NCI-H748 (cell line): Measurements from ENCODE around the gene REPS2.

Source experiments
- DNase-seq: peaks from one replicate; lab custom pipeline; 2025; ENCODE audit not compliant: unreplicated experiment; lab: John Stamatoyannopoulos, UW

The REPS2 gene

DNA sequence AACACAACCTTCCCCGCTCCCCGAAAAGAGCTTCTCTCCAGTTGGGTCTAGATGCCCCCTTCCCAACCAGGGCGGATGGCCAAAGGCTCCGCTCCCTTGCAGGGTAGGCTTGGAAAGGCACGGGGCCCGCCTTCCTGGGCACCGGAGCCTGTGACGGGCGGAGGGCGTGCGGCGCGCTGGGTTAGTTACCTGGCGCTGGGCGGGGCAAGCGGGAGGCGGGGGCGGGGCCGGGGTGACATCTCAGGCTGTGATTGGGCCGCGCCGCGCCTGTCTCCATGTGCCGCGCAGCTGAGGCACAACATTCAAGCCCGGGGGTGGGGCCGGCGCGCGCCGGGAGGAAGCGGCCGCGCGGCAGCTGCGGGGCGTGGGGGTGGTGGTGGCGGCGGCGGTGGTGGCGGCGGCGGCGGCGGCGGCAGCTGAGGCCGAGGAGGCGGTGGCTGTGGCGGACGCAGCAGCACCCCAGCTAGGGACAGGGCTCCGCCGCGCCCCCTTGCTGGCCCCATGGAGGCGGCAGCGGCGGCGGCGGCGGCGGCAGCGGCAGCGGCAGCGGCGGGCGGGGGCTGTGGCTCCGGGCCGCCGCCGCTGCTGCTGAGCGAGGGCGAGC, at the start of gene REPS2:
Gene REPS2 (plus strand): TSS at position 298 of the 604 bp plus-strand sequence. CDS start 204 bp downstream, at position 502.
- peak; percentile 93 for DNase-seq

GRCh38 chrX:16897445-16897844, 49.0 kb upstream of the REPS2 start:
- DNase-seq, result no peak

DNA sequence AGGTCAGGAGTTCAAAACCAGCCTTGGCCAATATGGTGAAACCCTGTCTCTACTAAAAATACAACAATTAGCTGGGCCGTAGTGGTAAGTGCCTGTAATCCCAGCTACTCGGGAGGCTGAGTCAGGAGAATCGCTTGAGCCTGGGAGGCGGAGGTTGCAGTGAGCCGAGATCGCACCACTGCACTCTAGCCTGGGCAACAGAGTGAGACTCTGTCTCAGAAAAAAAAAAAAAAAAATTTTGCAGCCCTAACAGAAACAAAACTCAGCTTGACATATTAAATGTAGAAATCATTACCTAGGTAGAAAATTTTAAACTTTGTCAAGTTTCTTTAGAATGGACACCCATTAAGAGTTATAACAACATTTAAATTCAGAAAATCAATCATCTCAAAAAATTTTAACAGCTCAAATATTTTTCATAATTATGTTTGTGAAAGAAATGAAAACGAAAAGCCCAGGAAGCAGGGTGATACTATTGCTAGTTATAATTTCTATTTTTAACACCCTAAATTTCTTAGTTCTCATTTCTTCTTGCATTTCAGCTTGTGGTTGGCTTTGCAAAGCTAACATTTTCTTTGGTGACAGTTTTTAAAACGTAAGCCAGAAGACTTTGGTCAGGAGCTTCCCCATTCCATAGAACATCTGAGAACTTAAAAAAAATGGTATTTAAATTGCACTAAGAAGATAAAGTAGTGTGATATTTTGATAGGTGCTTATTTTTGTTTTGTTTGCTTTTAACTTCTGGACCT, 43.0 kb upstream of the REPS2 start:
- DNase-seq, result no peak

- DNase-seq, result no peak
Observed at GRCh38 chrX:16910376-16910775, 36.1 kb upstream of the REPS2 start.

- no peak for DNase-seq
Observed at GRCh38 chrX:16914058-16914457, 32.4 kb upstream of the REPS2 start.

DNA sequence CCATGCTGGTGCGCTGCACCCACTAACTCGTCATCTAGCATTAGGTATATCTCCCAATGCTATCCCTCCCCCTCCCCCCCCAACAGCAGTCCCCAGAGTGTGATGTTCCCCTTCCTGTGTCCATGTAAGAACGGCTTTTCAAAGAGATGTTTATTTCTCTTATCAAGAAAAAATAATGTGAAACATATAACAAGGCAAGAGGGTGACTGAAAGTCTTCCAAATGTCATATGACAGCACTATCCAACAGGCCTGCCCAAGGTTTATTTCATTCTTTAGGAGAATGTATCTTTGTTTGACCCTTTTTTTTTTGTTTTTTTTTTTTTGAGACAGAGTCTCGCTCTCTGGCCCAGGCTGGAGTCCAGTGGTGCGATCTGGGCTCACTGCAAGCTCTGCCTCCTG, 29.9 kb upstream of the REPS2 start:
- DNase-seq, result no peak

DNA sequence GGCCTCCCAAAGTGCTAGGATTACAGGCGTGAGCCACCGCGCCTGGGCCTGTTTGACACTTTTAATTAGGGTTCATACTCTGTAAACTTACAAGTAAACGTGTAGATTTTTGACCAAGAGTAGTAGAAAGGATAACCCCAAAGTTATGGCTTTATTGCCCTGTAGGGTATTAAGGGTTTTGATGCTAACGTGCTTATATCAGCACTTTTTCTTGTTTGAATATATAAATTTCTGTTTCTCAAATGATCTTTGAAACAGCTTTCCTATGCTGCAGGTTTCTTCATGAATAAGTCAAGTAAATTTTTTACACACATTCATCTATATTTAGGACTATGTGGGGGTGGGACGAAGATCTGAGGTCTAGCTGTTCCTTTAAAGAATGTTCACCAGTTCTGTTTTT, 29.3 kb upstream of the REPS2 start:
- DNase-seq, result no peak

DNA sequence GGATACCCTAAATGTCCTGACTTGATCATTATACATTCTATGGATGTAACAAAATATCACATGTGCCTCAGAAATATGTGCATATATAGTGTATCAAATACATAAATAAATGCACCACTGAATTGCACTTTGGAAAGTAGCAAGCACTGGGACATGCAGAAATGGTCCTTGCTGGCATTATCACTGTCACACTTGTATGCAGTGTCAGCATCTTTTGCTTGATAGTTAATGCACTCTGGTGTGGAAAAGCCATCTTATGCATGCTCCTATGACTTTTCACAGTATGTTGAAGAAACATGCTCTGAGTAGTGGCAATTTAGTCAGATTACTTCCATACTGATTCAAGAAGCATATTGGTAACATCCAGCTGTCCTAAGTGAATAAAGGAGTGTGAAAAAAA, 27.5 kb upstream of the REPS2 start:
- no peak for DNase-seq

GRCh38 chrX:16920075-16920474, 26.4 kb upstream of the REPS2 start:
- no peak for DNase-seq

GRCh38 chrX:16923157-16923556, 23.3 kb upstream of the REPS2 start:
- no peak for DNase-seq

- DNase-seq, result no peak
Observed at GRCh38 chrX:16924631-16925480, 21.6 kb upstream of the REPS2 start.

DNA sequence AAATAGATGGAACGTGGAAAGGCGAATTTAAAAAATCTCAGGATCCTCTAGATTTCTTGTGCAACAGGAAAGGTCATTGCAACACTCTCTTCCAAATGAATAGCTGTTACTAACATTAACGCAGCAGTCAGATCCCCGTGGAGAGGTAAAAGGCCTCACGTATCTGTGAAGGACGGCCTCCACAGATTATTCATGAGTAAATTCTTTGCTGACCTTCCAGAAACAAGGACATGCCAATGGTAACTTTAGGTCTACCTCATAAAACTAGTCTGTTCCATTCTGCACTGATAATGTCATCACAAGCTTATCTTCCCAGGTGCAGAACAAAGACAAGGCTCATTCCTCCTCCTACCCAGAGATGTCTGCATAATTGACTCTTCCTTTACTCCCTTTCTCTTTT, 16.1 kb upstream of the REPS2 start:
- DNase-seq, result no peak

DNA sequence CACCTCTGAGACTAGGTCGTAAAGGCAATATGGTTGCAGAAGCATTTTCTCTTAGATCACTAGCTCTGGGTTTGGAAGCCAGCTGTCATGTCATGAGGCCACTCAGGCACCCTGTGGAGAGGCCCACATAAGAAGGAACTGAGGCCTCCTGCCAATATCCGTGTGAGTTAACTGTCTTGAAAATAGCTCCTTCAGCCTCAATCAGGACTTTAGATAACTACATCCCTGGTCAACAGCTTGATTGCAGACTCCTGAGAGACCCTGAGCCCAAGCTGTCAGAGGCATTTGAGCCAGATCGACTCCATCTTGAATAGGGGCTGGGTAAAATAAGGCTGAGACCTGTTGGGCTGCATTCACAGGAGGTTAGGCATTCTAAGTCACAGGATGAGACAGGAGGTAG, 15.1 kb upstream of the REPS2 start:
- DNase-seq, result no peak

- DNase-seq, result no peak
Observed at GRCh38 chrX:16931855-16932575, 14.4 kb upstream of the REPS2 start.

- DNase-seq, result no peak
Observed at GRCh38 chrX:16934185-16934584, 12.3 kb upstream of the REPS2 start.

DNA sequence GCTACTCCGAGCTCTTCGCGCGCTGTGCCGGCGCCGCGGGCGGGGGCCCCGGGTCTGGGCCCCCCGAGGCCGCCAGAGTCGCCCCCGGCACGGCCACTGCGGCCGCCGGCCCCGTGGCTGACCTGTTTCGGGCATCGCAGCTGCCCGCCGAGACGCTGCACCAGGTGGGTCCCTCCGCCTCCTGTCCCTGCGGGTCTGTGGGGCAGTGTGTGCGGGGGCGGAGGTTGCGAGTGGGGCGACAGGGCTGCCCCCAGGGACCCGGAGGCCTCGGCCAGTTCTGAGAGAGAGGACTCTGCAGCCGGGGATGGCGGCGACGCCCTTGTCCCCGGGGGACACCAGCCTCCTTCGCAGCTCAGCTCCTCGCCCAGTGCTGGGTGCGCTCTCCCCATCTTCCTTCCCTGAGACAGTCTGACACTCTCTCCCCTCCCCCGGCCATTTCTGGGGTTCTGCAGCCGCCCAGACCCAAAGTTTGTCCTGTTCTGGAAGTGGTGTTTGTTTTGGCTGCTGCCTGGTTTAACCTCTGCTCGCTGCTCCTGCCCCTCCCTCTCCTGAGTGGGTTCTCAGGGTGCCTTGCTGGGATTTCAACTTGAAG, 609 bp downstream of the REPS2 start:
- peak; percentile 43 for DNase-seq

- DNase-seq, result no peak
Observed at GRCh38 chrX:16950423-16950822, 4.0 kb downstream of the REPS2 start.

- DNase-seq, result no peak
Observed at GRCh38 chrX:16953606-16954211, 7.3 kb downstream of the REPS2 start.

DNA sequence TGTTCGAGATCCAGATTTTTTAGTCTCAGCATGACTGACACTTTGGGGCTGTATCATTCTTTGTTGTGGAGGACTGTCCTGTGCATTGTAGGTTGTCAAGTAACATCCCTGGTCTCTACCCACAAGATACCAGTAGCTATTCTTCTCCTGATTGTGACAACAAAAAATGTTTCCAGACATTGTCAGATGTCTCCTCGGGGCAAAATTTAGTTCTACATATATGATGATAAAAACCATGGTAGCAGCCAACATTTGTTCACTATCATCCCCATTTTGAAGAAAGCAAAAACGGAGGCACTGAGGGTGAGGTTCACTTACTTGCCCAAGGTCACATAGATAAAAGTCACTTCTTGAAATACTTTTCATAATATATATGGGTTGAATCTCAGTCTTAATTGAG, 11.3 kb downstream of the REPS2 start:
- no peak for DNase-seq

DNA sequence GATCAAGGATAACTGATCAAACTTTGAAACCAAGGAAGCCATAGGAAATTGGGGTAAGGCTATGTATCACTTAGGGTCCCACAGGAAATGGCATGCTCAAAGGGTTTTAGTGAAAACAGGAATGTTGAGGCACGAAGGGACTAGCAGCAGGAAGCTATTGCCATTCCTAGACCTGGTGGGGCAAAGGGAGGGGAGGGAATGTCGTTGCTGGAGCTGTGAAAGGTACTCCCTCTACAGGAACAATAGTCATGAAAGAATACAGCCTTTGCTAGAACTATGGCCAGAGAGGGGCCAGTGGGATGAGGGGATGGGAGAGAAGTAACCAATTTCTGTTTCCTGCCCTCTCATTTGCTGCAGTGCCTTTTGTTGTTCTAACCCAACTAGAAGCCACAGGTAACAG, 11.9 kb downstream of the REPS2 start:
- no peak for DNase-seq
